ENCODE results near the gene CD37.
"Not testable (repeated sequence)": the region's sequence is repeated elsewhere in the genome, so short reads cannot be mapped to it uniquely, and the experiment has no call there.

Gene CD37, protein sequence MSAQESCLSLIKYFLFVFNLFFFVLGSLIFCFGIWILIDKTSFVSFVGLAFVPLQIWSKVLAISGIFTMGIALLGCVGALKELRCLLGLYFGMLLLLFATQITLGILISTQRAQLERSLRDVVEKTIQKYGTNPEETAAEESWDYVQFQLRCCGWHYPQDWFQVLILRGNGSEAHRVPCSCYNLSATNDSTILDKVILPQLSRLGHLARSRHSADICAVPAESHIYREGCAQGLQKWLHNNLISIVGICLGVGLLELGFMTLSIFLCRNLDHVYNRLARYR

DNA sequence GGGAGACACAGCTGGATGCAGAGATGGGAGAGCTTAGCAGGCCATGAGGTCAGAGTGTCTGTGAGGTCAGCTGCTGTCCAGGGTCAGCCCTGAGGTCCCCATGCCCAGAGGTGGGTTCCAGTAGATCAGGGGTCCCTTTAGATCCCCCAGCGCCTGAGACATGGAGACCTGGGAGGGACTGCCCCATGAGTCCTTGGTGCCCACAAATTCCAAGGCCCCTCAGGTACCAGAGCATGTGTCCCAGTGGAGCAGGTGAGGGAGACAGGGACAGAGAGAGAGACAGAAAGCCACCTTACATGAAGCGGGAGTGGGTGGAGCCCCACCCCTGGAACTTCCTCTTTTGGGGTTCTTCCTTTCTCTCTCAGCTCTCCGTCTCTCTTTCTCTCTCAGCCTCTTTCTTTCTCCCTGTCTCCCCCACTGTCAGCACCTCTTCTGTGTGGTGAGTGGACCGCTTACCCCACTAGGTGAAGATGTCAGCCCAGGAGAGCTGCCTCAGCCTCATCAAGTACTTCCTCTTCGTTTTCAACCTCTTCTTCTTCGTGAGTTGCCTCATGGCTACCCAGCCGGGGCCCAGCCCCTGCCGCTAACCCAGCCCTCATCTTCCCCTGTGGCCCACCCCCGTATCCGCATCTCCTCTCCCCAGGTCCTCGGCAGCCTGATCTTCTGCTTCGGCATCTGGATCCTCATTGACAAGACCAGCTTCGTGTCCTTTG, at the start of gene CD37:
TSS of gene CD37 (plus strand) at position 336 of the 713 bp plus-strand sequence. CDS start at position 471, 135 bp downstream.
- peak; percentile 59 for DNase-seq (ENCODE audit: low read depth)

DNA sequence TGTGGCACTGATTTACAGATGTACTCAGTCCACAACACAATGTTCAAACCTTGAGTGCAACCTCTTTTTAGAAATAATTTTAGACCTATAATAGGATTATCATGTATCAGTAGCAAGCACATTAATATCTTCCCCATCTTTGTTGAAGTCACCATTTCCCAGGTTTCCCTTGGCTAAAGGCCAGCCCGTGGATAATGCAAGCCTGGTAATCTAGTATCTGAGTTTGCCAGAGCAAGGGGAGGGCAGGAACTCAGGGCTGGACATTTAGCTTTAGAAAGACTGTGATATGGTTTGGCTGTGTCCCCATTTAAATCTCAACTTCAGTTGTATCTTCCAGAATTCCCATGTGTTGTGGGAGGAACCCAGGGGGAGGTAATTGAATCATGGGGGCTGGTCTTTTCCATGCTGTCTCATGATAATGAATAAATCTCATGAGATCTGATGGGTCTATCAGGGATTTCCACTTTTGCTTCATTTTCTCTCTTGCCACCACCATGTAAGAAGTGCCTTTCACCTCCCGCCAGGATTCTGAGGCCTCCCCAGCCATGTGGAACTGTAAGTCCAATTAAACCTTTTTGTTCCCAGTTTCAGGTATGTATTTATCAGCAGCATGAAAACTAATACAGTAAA, 48.0 kb upstream of the CD37 start:
- DNase-seq (ENCODE audit: low read depth), result no peak

DNA sequence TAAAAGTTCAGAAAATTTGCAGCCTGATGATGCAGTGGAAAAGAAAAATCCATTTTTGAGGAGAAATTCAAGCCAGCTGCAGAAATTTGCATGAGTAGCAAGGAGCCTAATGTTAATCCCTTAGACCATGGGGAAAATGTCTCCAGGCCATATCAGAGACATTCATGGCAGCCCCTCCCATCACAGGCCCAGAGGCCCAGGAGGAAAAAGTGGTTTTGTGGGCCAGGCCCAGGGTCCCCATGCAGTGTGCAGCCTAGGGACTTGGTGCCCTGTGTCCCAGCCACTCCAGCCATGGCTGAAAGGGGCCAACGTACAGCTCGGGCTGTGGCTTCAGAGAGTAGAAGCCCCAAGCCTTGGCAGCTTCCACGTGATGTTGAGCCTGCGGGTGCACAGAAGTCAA, 47.0 kb upstream of the CD37 start:
- DNase-seq (ENCODE audit: low read depth), result not testable (repeated sequence)

DNA sequence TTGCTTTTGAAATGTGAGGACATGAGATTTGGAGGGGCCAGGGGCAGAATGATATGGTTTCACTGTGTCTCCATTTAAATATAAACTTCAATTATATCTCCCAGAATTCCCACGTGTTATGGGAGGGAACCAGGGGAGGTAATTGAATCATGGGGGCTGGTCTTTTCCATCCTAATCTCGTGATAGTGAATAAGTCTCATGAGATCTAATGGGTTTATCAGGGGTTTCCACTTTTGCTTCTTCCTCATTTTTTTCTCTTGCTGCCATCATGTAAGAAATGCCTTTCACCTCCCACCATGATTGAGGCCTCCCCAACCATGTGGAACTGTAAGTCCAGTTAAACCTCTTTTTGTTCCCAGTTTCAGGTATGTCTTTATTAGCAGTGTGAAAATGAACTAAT, 45.9 kb upstream of the CD37 start:
- DNase-seq (ENCODE audit: low read depth), result not testable (repeated sequence)

GRCh38 chr19:49290517-49290916, 44.7 kb upstream of the CD37 start:
- no peak for DNase-seq (ENCODE audit: low read depth)

GRCh38 chr19:49294401-49294800, 40.8 kb upstream of the CD37 start:
- no peak for DNase-seq (ENCODE audit: low read depth)

GRCh38 chr19:49295208-49295880, 39.9 kb upstream of the CD37 start:
- no peak for DNase-seq (ENCODE audit: low read depth)

DNA sequence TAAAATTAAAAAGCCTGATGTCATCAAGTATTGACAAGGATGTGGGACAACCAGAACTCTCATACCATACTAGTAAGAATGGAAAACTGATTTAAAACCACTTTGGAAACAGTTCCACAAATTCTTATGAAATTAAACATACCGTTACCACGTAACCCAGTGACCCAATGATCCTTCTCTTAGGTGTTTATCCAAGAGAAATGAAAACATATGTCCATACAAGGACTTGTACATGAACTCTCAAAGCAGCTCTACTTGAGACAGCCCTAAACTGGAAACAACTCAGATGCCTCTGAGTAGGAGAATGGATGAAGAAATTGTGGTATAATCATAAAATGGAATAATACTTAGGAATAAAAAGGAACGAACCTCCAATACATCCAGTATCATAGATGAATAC, 37.8 kb upstream of the CD37 start:
- DNase-seq (ENCODE audit: low read depth), result no peak

GRCh38 chr19:49298653-49299052, 36.6 kb upstream of the CD37 start:
- DNase-seq (ENCODE audit: low read depth), result not testable (repeated sequence)

DNA sequence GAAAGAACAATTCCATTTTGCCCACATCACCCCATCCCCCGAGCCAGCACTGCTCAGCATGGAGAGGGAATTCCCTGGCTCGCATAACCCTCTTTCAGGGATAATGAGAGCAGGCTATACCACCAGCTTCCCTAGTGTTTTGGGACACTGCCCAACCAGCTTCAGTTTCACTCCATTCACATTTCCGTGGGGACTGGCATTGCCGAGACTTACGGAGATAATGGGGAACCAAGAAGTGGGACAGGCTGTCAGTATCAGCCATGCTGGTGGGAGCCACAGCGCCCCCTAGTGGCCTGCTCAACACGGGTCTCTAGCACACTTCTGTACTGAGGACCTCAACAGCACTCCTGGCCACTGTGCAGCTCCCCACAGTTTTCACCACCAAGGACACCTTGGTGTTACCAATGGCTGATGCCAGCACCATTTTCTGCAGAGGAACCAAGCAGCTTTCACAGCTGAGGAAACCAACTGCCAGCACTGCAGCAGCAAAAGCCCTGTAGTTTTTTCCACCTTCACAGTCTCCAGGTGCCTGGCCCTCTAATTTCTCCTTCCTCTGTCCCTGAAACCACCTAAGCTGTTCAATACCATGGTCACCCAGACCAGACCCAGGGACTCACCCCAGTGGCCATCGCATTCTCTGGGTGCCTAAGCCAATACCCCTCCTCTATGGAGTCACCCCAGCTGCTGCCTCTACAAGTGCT, 33.9 kb upstream of the CD37 start:
- peak; percentile 67 for DNase-seq (ENCODE audit: low read depth)

DNA sequence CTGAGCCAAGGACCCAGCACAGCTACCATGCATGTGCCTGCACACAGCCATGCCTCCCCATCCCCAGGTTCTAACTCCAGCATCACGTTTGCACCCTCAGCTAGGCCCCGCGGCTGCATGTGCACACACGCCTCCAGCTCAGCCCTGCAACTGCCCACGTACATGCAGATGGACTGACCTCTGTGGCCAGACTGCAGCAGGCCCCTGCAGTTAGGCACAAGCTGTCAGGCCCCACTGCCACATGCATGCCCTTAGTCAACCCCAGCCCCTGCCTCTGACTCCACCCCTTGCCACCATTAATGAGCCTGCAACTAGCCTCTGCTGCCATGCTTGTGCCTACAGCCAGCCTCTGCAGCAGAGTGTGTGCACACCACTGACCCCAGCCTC, 33.3 kb upstream of the CD37 start:
- DNase-seq (ENCODE audit: low read depth), result no peak

GRCh38 chr19:49306734-49307133, 28.5 kb upstream of the CD37 start:
- DNase-seq (ENCODE audit: low read depth), result not testable (repeated sequence)

- no peak for DNase-seq (ENCODE audit: low read depth)
Measured at GRCh38 chr19:49309087-49309486, 26.1 kb upstream of the CD37 start.

DNA sequence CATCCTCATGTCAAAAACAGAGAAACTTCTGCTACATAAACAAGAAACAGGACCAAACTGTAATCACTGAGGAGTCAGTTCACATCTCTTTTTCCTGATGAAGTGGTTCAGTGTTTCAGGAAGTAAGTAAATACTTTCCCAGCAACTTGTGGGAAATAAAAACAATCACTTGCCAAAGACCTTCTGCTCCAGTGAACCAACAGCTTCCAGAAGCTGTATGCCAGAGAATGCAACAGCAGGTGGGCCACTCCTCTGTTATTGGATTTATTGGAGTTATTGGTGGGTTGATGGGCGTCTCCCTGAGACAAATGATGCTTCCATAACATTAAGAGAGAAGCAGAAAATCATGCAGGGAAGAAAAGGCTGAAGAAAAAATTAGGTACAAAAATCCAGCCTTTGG, 20.1 kb upstream of the CD37 start:
- DNase-seq (ENCODE audit: low read depth), result no peak

DNA sequence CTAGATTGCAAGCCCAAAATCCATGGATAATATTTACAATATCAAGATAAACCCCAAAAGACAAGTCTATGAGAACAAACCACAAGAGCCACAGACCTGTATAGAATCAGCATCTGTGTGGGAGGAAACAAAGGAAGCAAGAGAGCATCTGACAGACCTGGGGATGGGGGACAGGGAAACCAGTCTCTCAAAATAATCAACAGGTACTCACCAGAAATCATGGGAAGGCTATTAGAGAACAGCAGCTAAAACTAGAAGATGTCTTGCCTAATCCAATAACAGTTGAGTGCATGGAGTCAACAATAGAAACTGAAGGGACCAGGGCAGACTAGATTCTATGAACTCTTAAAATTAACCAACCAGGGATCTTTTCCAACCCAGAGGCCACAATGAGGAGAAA, 18.9 kb upstream of the CD37 start:
- no peak for DNase-seq (ENCODE audit: low read depth)

- no peak for DNase-seq (ENCODE audit: low read depth)
Measured at GRCh38 chr19:49318296-49318695, 16.9 kb upstream of the CD37 start.

DNA sequence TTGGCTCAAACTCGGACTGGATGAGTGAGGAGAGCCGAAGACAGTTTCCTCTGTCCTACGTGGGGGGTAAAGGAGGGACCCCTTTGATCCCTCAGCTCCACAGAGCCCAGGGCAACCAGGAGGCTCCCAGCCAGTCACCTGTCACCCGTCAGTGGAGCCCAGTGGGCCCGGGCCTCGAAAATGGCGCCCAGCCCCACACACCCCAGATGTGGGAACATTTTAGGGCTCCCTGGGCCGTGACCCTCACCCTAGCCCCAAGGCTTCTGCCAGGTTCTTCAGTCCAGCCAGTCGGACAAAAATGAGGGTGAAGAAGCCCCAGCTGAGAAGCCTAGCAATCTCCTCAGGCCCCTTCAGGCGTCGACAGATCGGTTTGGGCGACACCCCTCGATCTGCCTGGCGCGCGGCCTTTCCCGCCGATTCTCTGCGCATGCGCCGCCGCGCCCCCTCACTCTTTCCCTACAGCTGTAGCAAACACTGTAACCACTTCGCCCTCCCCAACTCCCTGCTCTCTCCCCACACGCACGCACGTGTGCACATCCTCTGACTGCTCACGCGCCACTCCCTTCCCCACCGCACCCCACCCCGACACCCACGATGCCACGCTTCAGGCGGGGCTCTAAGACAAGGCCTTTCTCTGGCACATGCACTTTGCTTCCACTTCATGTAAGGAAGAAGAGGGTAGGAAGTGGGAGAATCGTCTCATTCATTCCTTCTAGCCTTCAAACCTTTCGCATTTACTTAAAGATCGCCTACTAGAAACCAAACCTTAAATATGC, 10.2 kb upstream of the CD37 start, which contains the start of gene SLC6A16:
TSS of gene SLC6A16 (minus strand) at position 391 of the 776 bp plus-strand sequence. CDS start 13,844 bp downstream, outside the sequence.
- DNase-seq (ENCODE audit: low read depth), result no peak

DNA sequence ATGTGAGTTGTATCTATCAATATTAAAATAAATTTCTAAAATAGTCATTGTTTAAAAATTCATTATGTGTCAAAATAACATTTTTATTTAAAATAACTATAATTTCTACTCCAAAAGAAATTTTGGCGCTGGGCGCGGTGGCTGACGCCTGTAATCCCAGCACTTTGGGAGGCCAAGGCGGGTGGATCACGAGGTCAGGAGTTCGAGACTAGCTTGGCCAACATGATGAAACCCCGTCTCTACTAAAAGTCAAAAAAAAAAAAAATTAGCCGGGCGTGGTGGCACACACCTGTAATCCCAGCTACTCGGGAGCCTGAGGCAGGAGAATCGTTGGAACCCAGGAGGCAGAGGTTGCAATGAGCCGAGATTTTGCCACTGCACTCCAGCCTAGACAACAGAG, 9.4 kb upstream of the CD37 start:
- not testable (repeated sequence) for DNase-seq (ENCODE audit: low read depth)

DNA sequence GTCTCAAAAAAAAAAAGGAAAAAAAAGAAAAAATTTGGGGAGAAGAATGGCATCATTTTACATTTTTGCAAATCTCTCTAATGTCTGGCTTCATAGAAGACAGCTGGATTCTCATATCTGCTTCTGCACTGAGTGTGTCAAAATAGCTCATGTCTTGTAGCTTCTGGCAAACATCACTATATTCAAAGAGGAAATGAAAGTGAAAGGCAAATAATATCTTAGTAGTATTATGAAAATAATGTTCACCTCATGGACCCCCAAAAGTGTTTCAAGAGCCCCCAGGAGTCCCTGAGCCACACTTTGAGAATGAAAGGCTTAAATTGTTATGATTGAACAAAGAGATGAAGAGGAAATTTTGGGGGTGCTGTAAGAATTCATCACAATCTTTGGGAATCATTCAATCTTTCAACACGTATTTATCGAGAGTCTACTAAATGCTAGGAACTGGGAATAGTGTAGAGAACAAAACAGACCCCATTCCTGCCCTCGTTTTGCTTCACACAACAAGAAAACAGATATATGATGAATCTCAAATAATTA, 9.0 kb upstream of the CD37 start:
- no peak for DNase-seq (ENCODE audit: low read depth)

DNA sequence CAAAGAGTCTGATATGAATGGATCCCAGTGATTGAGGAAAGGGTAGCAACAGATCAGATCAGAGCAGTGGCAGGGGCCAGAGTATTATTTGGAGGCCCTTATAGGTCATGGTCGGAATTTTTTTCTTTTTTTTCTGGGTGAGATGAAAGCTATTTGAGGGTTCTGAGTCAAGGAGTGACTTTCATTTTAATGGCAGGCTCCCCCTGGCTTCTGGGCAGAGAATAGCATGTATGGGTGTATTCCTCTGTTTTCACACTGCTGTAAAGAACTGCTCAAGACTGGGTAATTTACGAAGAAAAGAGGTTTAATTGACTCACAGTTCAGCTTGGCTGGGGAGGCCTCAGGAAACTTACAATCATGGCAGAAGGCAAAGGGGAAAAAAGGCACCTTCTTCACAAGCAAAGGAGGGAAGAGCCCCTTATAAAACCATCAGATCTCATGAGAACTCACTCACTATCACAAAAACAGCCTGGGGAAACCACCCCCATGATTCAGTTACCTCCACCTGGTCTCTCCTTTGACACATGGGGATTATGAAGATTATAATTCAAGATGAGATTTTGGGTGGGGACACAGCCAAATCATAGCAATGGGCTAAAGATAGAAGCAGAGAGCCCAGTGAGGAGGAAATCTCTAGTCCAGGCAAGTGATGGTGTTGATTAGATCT, 7.2 kb upstream of the CD37 start:
- no peak for DNase-seq (ENCODE audit: low read depth)
